Liver (tissue), 3 donors: ENCODE data around the gene COL21A1.

Experiments
- GABPA ChIP-seq, 2 donors: IDR thresholded peaks in 1 of 2; conservative IDR thresholded peaks in 1 of 2; 2 replicates each; pipeline ENCODE4 v1.6.1; 2016; ENCODE audit warnings: antibody characterized with exemption in 2 of 2, mild to moderate bottlenecking in 1 of 2, moderate library complexity in 1 of 2
- JUND ChIP-seq, 2 donors: IDR thresholded peaks; 2 replicates each; pipeline ENCODE4 v1.6.1; 2016; ENCODE audit warnings: antibody characterized with exemption in 2 of 2
- NR2F2 ChIP-seq: IDR thresholded peaks from 2 replicates; pipeline ENCODE4 v1.6.1; 2016; ENCODE audit warnings: antibody characterized with exemption
- RAD21 ChIP-seq, 2 donors: IDR thresholded peaks; 2 replicates each; pipeline ENCODE4 v1.6.1; 2016; ENCODE audit warnings: antibody characterized with exemption in 2 of 2, mild to moderate bottlenecking in 2 of 2
- RXRA ChIP-seq, 2 donors: IDR thresholded peaks; 2 replicates each; pipeline ENCODE4 v1.6.1; 2017 to 2018; ENCODE audit warnings: antibody characterized with exemption in 2 of 2, mild to moderate bottlenecking in 1 of 2
- SP1 ChIP-seq: IDR thresholded peaks from 2 replicates; pipeline ENCODE4 v1.6.1; 2018; ENCODE audit warnings: antibody characterized with exemption, mild to moderate bottlenecking
- YY1 ChIP-seq: IDR thresholded peaks from 2 replicates; pipeline ENCODE4 v1.6.1; 2016; ENCODE audit warnings: antibody characterized with exemption, mild to moderate bottlenecking
- TF ChIP-seq, protein P1 (sequence below): fragments of 150-350 bp; IDR thresholded peaks from 2 replicates; pipeline ENCODE4 v1.5.1; 2017; ENCODE audit warnings: improper control_type of control experiment, low read depth, low read length; ENCODE audit not compliant: missing input control
- TF ChIP-seq, protein P2 (sequence below): IDR thresholded peaks from 2 replicates; pipeline ENCODE4 v1.6.1; 2016; ENCODE audit warnings: antibody characterized with exemption, mild to moderate bottlenecking
- TF ChIP-seq, protein P3 (sequence below): IDR thresholded peaks from 2 replicates; pipeline ENCODE4 v1.6.1; 2016; ENCODE audit warnings: antibody characterized with exemption
- donor health status: healthy.
- donor health status: healthy.

DNA sequence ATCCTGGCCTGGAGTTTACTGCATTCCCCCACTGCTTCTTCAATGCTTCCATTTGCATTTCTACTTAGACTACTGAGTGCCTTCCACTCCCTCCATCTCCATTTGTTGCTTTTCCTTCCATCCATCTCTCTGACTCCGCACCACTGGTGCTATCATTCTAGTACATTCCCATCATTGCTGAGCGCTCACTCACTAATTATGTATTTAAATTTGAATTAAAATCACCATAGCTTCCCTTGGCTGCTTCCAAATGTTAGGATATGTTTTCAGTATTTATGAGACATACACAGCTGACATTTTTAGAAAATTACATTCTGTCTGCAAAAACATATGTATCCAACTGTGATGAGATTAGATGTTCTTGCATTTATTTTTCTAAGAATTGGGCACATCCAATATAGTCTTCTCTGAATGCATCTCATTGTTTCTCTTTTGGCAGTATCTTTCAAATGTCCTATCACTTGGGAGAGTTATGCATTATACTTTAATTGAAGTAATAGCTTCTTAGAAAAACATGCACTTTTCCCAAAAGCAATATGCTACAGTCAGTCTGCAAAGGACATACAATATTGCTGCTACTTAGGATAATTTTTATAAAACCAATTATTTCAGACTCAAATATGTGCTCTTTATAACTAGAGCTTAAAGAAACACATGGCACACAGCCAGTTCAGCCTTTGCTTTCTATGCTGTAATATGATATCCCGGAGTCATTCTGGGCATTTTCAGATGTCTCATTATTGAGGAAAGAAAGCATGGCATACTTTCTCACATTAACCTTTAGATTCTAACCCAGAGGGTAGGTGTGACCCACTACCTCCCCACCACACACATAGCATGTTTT, 12.1 kb upstream of the COL21A1 start:
- TF ChIP-seq RAD21 (IDR thresholded peaks at IDR 0.05) (no peak), YY1 (no peak), NR2F2 (no peak), JUND (IDR thresholded peaks at IDR 0.05) (no peak), SP1 (no peak), RXRA (IDR thresholded peaks at IDR 0.05) (no peak), GABPA (IDR thresholded peaks at IDR 0.05 in 1 of 2, conservative IDR thresholded peaks at IDR 0.05 in 1 of 2) (no peak)
- TF ChIP-seq, protein P1, sequence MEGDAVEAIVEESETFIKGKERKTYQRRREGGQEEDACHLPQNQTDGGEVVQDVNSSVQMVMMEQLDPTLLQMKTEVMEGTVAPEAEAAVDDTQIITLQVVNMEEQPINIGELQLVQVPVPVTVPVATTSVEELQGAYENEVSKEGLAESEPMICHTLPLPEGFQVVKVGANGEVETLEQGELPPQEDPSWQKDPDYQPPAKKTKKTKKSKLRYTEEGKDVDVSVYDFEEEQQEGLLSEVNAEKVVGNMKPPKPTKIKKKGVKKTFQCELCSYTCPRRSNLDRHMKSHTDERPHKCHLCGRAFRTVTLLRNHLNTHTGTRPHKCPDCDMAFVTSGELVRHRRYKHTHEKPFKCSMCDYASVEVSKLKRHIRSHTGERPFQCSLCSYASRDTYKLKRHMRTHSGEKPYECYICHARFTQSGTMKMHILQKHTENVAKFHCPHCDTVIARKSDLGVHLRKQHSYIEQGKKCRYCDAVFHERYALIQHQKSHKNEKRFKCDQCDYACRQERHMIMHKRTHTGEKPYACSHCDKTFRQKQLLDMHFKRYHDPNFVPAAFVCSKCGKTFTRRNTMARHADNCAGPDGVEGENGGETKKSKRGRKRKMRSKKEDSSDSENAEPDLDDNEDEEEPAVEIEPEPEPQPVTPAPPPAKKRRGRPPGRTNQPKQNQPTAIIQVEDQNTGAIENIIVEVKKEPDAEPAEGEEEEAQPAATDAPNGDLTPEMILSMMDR: no peak
- TF ChIP-seq, protein P2, sequence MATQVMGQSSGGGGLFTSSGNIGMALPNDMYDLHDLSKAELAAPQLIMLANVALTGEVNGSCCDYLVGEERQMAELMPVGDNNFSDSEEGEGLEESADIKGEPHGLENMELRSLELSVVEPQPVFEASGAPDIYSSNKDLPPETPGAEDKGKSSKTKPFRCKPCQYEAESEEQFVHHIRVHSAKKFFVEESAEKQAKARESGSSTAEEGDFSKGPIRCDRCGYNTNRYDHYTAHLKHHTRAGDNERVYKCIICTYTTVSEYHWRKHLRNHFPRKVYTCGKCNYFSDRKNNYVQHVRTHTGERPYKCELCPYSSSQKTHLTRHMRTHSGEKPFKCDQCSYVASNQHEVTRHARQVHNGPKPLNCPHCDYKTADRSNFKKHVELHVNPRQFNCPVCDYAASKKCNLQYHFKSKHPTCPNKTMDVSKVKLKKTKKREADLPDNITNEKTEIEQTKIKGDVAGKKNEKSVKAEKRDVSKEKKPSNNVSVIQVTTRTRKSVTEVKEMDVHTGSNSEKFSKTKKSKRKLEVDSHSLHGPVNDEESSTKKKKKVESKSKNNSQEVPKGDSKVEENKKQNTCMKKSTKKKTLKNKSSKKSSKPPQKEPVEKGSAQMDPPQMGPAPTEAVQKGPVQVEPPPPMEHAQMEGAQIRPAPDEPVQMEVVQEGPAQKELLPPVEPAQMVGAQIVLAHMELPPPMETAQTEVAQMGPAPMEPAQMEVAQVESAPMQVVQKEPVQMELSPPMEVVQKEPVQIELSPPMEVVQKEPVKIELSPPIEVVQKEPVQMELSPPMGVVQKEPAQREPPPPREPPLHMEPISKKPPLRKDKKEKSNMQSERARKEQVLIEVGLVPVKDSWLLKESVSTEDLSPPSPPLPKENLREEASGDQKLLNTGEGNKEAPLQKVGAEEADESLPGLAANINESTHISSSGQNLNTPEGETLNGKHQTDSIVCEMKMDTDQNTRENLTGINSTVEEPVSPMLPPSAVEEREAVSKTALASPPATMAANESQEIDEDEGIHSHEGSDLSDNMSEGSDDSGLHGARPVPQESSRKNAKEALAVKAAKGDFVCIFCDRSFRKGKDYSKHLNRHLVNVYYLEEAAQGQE: no peak
- TF ChIP-seq, protein P3, sequence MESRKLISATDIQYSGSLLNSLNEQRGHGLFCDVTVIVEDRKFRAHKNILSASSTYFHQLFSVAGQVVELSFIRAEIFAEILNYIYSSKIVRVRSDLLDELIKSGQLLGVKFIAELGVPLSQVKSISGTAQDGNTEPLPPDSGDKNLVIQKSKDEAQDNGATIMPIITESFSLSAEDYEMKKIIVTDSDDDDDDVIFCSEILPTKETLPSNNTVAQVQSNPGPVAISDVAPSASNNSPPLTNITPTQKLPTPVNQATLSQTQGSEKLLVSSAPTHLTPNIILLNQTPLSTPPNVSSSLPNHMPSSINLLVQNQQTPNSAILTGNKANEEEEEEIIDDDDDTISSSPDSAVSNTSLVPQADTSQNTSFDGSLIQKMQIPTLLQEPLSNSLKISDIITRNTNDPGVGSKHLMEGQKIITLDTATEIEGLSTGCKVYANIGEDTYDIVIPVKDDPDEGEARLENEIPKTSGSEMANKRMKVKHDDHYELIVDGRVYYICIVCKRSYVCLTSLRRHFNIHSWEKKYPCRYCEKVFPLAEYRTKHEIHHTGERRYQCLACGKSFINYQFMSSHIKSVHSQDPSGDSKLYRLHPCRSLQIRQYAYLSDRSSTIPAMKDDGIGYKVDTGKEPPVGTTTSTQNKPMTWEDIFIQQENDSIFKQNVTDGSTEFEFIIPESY: no peak
